Karpas-422 (cell line): Measurements from ENCODE around the gene EFCAB12. TPM values are rescaled to one million over a fixed set of nuclear protein-coding genes. Genes with fewer than 3 reads are reported as not detected.

Experiments
- small RNA-seq: library from RNA; depleted of rRNA; stranded (forward); fragments of <200 nt; gene quantifications from one replicate; pipeline ENCODE3, GENCODE V24; 2014
- total RNA-seq: library from RNA; depleted of rRNA; stranded (reverse); fragments of >200 nt; shearing (Covaris generic); gene quantifications from 2 replicates; pipeline ENCODE4 v1.2.3, GENCODE V29; 2014; ENCODE audit warnings: low replicate concordance; rRNA removed

Gene EFCAB12
- total RNA-seq, 1 experiment from 2014 or later, result not detected

Small RNAs within 50 kb of the gene (small RNA-seq; reads per million reads assigned to genes)
- 4.7 reads per million, percentile 78 among the genes with 10 or more reads in this experiment for gene SNORA7B

Other genes starting within 250 kb of the EFCAB12 start
- gene CNBP, start 244.7 kb downstream of the EFCAB12 start, total RNA-seq, result 276 and 277 TPM in 2 replicates
- 88.1 and 108 TPM in 2 replicates for gene COPG1, start 179.0 kb downstream of the EFCAB12 start, total RNA-seq
- 169 and 275 TPM in 2 replicates for gene HMCES, start 149.8 kb downstream of the EFCAB12 start, total RNA-seq
- gene MBD4, start 11.3 kb upstream of the EFCAB12 start, total RNA-seq, result 51.9 and 130 TPM in 2 replicates
- gene IFT122, start 11.6 kb upstream of the EFCAB12 start, total RNA-seq, result 4.7 and 6.6 TPM in 2 replicates
- gene RHO, start 100.0 kb upstream of the EFCAB12 start, total RNA-seq, result not detected in 2 replicates
- not detected in 2 replicates for gene H1-8, start 114.5 kb upstream of the EFCAB12 start, total RNA-seq
- 0.52 TPM in 1 of 2 replicates, not detected in the other for gene PLXND1, start 178.0 kb upstream of the EFCAB12 start, total RNA-seq